GM12864 (cell line): ENCODE results near the gene ATG101.

Experiments used
- DNase-seq: peaks from one replicate; pipeline ENCODE4 v3.0.0-alpha.2; 2011; ENCODE audit warnings: low read depth
- H3K4me3 ChIP-seq: 2 replicates; pipeline ENCODE4 v1.5.1; 2011; ENCODE audit warnings: mild to moderate bottlenecking, low read depth, low read length, control low read depth
- TF ChIP-seq, protein P1 (sequence below): IDR thresholded peaks from 2 replicates; pipeline ENCODE4 v1.5.1; 2011; ENCODE audit warnings: low read depth, mild to moderate bottlenecking, moderate library complexity, low read length, control low read depth, inconsistent platforms; ENCODE audit errors: missing control alignments

The ATG101 gene

DNA sequence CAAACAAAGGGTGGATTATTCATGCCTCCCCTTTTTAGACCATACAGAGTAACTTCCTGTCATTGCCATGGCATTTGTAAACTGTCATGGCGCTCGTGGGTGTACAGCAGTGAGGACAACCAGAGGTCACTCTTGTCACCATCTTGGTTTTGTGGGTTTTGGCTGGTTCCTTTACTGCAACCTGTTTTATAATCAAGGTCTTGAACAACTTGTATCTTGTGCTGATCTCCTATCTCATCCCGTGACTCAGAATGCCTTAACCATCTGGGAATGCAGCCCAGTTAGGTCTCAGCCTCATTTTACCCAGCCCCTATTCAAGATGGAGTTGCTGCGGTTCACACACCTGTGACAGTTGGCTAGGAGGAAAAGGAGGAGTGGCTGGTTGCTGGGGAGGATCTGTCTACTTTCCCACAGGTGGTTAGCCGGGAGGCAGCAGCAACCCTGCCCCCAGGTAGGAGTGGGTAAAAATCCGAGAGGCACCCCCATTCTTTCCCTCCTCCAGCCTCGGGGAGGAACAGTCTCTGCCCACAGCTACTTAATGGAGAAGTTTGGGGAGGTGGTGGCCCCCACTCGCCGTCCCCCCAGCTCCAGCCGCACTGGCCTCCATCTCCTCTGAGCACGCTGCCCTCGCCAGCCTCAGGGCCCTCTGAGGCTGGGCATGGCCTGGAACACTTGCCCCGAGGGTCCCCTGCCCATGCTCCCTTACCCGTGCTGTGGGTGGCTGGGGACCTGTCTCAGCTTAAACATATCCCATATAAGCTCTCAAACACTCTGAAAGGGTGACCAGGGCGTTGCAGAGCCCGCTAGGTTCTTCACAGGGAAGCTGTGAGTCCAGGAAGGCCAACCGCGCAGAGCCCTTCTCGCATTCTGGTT is 51.4 kb downstream of the ATG101 start:
- TF ChIP-seq, protein P1, sequence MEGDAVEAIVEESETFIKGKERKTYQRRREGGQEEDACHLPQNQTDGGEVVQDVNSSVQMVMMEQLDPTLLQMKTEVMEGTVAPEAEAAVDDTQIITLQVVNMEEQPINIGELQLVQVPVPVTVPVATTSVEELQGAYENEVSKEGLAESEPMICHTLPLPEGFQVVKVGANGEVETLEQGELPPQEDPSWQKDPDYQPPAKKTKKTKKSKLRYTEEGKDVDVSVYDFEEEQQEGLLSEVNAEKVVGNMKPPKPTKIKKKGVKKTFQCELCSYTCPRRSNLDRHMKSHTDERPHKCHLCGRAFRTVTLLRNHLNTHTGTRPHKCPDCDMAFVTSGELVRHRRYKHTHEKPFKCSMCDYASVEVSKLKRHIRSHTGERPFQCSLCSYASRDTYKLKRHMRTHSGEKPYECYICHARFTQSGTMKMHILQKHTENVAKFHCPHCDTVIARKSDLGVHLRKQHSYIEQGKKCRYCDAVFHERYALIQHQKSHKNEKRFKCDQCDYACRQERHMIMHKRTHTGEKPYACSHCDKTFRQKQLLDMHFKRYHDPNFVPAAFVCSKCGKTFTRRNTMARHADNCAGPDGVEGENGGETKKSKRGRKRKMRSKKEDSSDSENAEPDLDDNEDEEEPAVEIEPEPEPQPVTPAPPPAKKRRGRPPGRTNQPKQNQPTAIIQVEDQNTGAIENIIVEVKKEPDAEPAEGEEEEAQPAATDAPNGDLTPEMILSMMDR: no peak
- H3K4me3 ChIP-seq: no peak overlapping the region
- no peak for DNase-seq

- TF ChIP-seq, protein P1: peak; percentile 85
- DNase-seq: no peak
- no peak overlapping the region for H3K4me3 ChIP-seq
Measured at GRCh38 chr12:52121824-52122539, 52.2 kb downstream of the ATG101 start.

DNA sequence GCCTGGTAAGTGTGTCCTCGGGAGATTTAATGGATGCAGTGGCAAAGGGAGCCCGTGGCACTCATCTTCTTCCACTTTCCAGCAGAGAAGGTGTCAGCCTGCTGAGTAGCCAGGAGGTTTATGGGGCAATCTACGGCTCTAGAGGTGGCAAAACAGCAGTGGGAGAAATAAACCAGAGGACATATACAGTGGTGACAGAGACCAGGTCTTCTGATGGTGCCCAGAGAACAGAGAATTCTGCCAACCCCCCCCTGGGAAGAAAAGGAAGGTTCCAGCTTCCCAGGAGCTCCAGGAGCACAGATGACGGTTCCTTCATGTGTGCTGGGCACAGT is 52.7 kb downstream of the ATG101 start:
- no peak overlapping the region for H3K4me3 ChIP-seq
- TF ChIP-seq, protein P1: no peak
- DNase-seq: no peak

DNA sequence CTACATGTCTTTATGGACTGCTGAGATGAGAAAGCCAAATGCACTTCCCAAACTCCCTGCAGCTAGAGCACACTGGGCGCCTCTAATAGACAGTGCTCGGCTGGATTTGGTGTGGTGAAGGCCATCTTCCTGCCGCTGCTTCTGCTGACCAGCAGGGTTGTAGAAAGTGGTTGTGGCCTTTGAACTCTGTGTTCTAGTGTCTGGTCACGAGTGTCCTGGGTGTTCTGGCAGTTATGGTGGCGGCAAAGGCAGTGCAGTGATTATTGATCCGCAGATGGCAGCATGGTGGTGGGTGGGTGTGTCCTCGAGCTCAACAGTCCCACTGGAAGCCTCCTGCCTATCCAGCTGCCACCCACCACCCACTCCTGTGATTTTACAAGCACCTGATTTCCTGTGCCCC is 53.1 kb downstream of the ATG101 start:
- H3K4me3 ChIP-seq: no peak overlapping the region
- DNase-seq: no peak
- TF ChIP-seq, protein P1: peak; percentile 1

- no peak for DNase-seq
- no peak overlapping the region for H3K4me3 ChIP-seq
- TF ChIP-seq, protein P1: no peak
Measured at GRCh38 chr12:52123487-52124186, 53.9 kb downstream of the ATG101 start.

GRCh38 chr12:52125476-52125900 is 55.7 kb downstream of the ATG101 start:
- TF ChIP-seq, protein P1: no peak
- H3K4me3 ChIP-seq: no peak overlapping the region
- DNase-seq: no peak
